Vagina (tissue), 2 donors: Measurements from ENCODE around the gene USP47. TPM values are rescaled to one million over a fixed set of nuclear protein-coding genes. Genes with fewer than 3 reads are reported as not detected.

Source experiments
- DNase-seq, 2 donors: peaks; one replicate each; pipeline ENCODE4 v3.0.0-alpha.2; 2017; ENCODE audit errors: extremely low spot score in 2 of 2
- H3K27ac ChIP-seq: fragments of 200-600 bp; sonication (generic); one replicate; pipeline ENCODE4 v1.5.1; 2019
- H3K27me3 ChIP-seq: fragments of 200-600 bp; sonication (generic); one replicate; pipeline ENCODE4 v1.5.1; 2019
- H3K36me3 ChIP-seq, 2 donors: fragments of 200-600 bp; sonication (generic); one replicate each; pipeline ENCODE4 v1.5.1; 2017 to 2019
- H3K4me1 ChIP-seq: fragments of 200-600 bp; sonication (generic); one replicate; pipeline ENCODE4 v1.5.1; 2019
- H3K4me3 ChIP-seq, 2 donors: fragments of 200-600 bp; sonication (generic); 1 replicate in 1 of 2; 2 replicates in 1 of 2; pipeline ENCODE4 v1.5.1; 2016 to 2019
- H3K9me3 ChIP-seq: fragments of 200-600 bp; sonication (generic); one replicate; pipeline ENCODE4 v1.5.1; 2019
- POLR2A ChIP-seq, 2 donors: fragments of 450-650 bp; IDR thresholded peaks; one replicate each; pipeline ENCODE4 v1.6.1; 2017; ENCODE audit warnings: antibody characterized with exemption in 2 of 2, mild to moderate bottlenecking in 2 of 2, moderate library complexity in 2 of 2
- POLR2AphosphoS5 ChIP-seq, 2 donors: sonication (generic); formaldehyde crosslinking; IDR thresholded peaks; one replicate each; pipeline ENCODE4 v1.9.0; 2017; ENCODE audit warnings: antibody characterized with exemption in 2 of 2, mild to moderate bottlenecking in 2 of 2, low read depth in 1 of 2; ENCODE audit not compliant: insufficient read depth in 1 of 2
- intact Hi-C: fragments of 100-400 bp; cut with DNase I; formaldehyde crosslinking; loops from one replicate; pipeline ENCODE4 v1.15.1; 2023
- total RNA-seq: library from RNA; depleted of rRNA; stranded (reverse); fragments of >200 nt; gene quantifications from one replicate; pipeline ENCODE4 v1.2.3, GENCODE V29; 2016
- TF ChIP-seq, protein P1 (sequence below), 3 experiments: fragments of 450-650 bp in 2 of 3; fragments of 200-600 bp in 1 of 3; sonication (generic) in 1 of 3; IDR thresholded peaks; one replicate each; pipeline ENCODE4 v1.5.1; 2017 to 2019; ENCODE audit warnings: antibody characterized with exemption in 3 of 3, mild to moderate bottlenecking in 2 of 3, moderate library complexity in 2 of 3

Gene USP47
- total RNA-seq, 1 donor from 2014 or later: 69.2 TPM

DNA sequence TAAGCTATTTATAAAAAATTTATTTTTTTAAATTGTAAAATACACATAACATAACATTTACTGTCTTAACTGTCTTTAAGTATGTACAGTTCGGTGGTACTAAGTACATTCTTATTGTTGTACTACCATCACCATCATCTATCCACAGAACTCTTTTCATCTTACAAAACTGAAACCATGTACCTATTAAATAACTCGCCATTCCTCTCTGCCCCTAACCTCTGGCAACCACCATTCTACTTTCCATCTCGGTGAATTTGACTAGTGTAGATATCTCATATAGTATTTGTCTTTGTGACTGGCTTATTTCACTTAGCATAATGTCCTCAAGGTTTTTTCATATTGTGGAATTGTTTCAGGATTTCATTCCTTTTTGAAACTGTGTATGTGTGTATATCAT is 22.6 kb downstream of the USP47 start:
- H3K4me1 ChIP-seq: peaks cover 38% of the 10 kb centered on the region
- H3K27ac ChIP-seq: no peak overlapping the region
- TF ChIP-seq, protein P1, sequence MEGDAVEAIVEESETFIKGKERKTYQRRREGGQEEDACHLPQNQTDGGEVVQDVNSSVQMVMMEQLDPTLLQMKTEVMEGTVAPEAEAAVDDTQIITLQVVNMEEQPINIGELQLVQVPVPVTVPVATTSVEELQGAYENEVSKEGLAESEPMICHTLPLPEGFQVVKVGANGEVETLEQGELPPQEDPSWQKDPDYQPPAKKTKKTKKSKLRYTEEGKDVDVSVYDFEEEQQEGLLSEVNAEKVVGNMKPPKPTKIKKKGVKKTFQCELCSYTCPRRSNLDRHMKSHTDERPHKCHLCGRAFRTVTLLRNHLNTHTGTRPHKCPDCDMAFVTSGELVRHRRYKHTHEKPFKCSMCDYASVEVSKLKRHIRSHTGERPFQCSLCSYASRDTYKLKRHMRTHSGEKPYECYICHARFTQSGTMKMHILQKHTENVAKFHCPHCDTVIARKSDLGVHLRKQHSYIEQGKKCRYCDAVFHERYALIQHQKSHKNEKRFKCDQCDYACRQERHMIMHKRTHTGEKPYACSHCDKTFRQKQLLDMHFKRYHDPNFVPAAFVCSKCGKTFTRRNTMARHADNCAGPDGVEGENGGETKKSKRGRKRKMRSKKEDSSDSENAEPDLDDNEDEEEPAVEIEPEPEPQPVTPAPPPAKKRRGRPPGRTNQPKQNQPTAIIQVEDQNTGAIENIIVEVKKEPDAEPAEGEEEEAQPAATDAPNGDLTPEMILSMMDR (IDR thresholded peaks at IDR 0.05): no peak
- TF ChIP-seq POLR2A (IDR thresholded peaks at IDR 0.05): no peak
- TF ChIP-seq POLR2AphosphoS5 (IDR thresholded peaks at IDR 0.05; ENCODE audit: insufficient read depth in 1 of 2, low read depth in 1 of 2): no peak
- peaks cover 5% of the 10 kb centered on the region for H3K9me3 ChIP-seq
- H3K4me3 ChIP-seq: no peak overlapping the region
- DNase-seq: no peak
- intact Hi-C loops: no loop called here
- no peaks in the 10 kb centered on the region for H3K36me3 ChIP-seq
- H3K27me3 ChIP-seq: no peaks in the 10 kb centered on the region

DNA sequence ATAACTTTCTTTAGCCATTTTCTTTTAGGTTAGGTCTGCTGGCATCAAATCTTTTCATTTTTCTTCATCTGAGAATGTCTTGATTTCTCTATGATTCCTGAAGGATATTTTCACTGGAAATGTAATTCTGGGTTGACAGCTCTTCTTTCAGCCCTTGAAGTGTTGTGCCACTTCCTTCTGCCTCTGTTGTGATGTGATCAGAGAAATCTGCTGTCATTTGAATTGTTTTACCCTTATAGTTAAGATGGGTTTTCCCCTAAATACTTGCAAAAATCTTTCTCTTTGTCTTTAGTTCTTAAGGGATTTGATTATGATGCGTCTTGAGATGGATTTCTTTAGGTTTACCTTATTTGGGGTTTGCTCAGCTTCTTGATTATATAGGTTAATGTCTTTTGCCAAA is 23.0 kb downstream of the USP47 start:
- Histone ChIP-seq H3K27me3 (no peaks in the 10 kb centered on the region), H3K27ac (no peak overlapping the region), H3K36me3 (no peaks in the 10 kb centered on the region), H3K4me1 (peaks cover 33% of the 10 kb centered on the region), H3K4me3 (no peak overlapping the region), H3K9me3 (peaks cover 5% of the 10 kb centered on the region)
- intact Hi-C loops: no loop called here
- no peak for DNase-seq
- TF ChIP-seq, protein P1 (IDR thresholded peaks at IDR 0.05): no peak
- TF ChIP-seq POLR2AphosphoS5 (IDR thresholded peaks at IDR 0.05; ENCODE audit: insufficient read depth in 1 of 2, low read depth in 1 of 2): no peak
- TF ChIP-seq POLR2A (IDR thresholded peaks at IDR 0.05): no peak

DNA sequence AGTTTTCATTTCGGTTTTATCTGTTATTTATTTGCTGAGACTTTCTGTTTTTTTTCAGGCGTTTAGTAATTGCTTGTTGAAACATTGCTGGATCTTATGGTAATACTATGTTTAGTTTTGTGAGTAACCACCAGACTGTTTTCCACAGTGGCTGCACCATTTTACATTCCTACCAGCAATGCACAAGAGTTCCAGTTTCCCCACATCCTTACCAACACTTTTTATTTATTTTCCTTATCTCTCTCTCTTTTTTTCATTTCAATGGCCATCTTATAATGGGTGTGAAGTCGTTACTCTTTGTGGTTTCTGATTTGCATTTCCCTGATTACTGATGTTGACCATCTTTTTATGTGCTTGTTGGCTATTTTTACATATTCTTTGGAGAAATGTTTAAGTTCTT is 23.7 kb downstream of the USP47 start:
- TF ChIP-seq, protein P1 (IDR thresholded peaks at IDR 0.05): no peak
- no peak for TF ChIP-seq POLR2AphosphoS5 (IDR thresholded peaks at IDR 0.05; ENCODE audit: insufficient read depth in 1 of 2, low read depth in 1 of 2)
- Histone ChIP-seq H3K36me3 (no peaks in the 10 kb centered on the region), H3K27ac (no peak overlapping the region), H3K27me3 (no peaks in the 10 kb centered on the region), H3K4me1 (peaks cover 28% of the 10 kb centered on the region), H3K4me3 (no peak overlapping the region), H3K9me3 (peaks cover 5% of the 10 kb centered on the region)
- DNase-seq: no peak
- intact Hi-C loops: no loop called here

DNA sequence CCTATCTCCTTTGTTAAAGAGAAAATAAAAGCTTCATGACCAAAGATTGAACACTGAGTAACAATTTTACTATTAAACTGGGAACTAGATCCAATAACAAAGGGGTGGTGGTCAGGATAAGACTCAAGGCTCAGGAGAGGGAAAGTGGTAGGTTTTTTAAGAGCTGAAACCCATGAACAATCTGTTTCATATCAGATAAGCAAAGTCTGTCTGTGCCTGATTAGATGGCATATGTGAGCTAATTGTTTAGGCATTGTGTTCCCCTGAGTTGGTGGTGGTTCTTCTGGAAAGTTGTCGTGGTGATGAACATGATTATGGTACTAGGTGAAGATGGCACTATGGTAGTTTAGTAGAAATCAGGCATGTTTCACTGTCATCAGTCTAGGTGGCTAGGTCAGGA is 24.4 kb downstream of the USP47 start:
- no peak overlapping the region for H3K27ac ChIP-seq
- H3K36me3 ChIP-seq: no peaks in the 10 kb centered on the region
- peaks cover 25% of the 10 kb centered on the region for H3K4me1 ChIP-seq
- H3K9me3 ChIP-seq: peaks cover 5% of the 10 kb centered on the region
- no peak overlapping the region for H3K4me3 ChIP-seq
- DNase-seq: no peak
- TF ChIP-seq POLR2AphosphoS5 (IDR thresholded peaks at IDR 0.05; ENCODE audit: insufficient read depth in 1 of 2, low read depth in 1 of 2) (no peak), POLR2A (IDR thresholded peaks at IDR 0.05) (no peak)
- TF ChIP-seq, protein P1 (IDR thresholded peaks at IDR 0.05): no peak
- intact Hi-C loops: no loop called here
- H3K27me3 ChIP-seq: no peaks in the 10 kb centered on the region

DNA sequence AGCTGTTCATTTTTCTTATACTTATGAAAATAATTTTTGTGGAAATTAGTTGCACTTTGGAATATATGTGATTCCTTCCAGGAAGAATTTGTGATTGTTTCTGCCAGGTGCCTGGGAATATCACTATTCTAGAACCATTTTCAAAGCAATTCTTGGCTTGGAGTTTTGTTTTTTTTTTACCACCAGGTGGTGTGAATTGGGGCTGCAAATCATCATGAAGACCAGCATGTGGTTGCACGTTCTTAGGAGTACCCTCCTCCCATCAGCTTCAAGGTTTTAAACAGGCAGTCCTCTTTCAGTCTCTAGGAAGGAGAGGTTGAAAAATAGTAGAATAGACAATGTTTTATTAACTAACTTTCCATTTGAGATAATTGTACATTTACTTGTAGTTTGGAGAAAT is 25.9 kb downstream of the USP47 start:
- H3K4me1 ChIP-seq: peaks cover 29% of the 10 kb centered on the region
- no peak overlapping the region for H3K27ac ChIP-seq
- intact Hi-C loops: no loop called here
- H3K36me3 ChIP-seq: no peaks in the 10 kb centered on the region
- no peak for DNase-seq
- peaks cover 5% of the 10 kb centered on the region for H3K9me3 ChIP-seq
- H3K27me3 ChIP-seq: no peaks in the 10 kb centered on the region
- TF ChIP-seq POLR2A (IDR thresholded peaks at IDR 0.05) (no peak), POLR2AphosphoS5 (IDR thresholded peaks at IDR 0.05; ENCODE audit: insufficient read depth in 1 of 2, low read depth in 1 of 2) (no peak)
- TF ChIP-seq, protein P1 (IDR thresholded peaks at IDR 0.05): no peak
- no peak overlapping the region for H3K4me3 ChIP-seq
